Chondrocyte (in vitro differentiated cells): ENCODE results near the gene NELL1. TPM values are rescaled to one million over a fixed set of nuclear protein-coding genes. Genes with fewer than 3 reads are reported as not detected.

Source experiments
- DNase-seq: peaks from one replicate; pipeline ENCODE4 v3.0.0; 2021; ENCODE audit warnings: mixed read lengths, low spot score
- H3K27ac Mint-ChIP-seq: one replicate; pipeline ENCODE4 v1.8.0; 2021; ENCODE audit warnings: mild to moderate bottlenecking, moderate library complexity, mixed read lengths; ENCODE audit not compliant: unreplicated experiment
- H3K27me3 Mint-ChIP-seq: 2 replicates; pipeline ENCODE4 v1.8.0; 2021; ENCODE audit warnings: low read depth, mixed read lengths
- H3K36me3 Mint-ChIP-seq: 2 replicates; pipeline ENCODE4 v1.8.0; 2021; ENCODE audit warnings: low read depth, mixed read lengths
- H3K4me1 Mint-ChIP-seq: 2 replicates; pipeline ENCODE4 v1.8.0; 2021; ENCODE audit warnings: low read depth, mild to moderate bottlenecking, mixed read lengths
- H3K4me3 Mint-ChIP-seq: one replicate; pipeline ENCODE4 v1.8.0; 2021; ENCODE audit warnings: mild to moderate bottlenecking, moderate library complexity, mixed read lengths; ENCODE audit not compliant: unreplicated experiment
- H3K9me3 Mint-ChIP-seq: 2 replicates; pipeline ENCODE4 v1.8.0; 2021; ENCODE audit warnings: low read depth, mixed read lengths
- total RNA-seq: library from RNA; stranded (reverse); gene quantifications from 3 replicates; pipeline ENCODE4 v1.2.1, GENCODE V29; 2021
- TF ChIP-seq, protein P1 (sequence below): fragments of 200-600 bp; sonication (generic); IDR thresholded peaks from 2 replicates; pipeline ENCODE4 v1.5.0; 2021; ENCODE audit warnings: antibody characterized with exemption, mild to moderate bottlenecking, moderate library complexity

The NELL1 gene
- total RNA-seq, 1 donor from 2014 or later, result not detected

DNA sequence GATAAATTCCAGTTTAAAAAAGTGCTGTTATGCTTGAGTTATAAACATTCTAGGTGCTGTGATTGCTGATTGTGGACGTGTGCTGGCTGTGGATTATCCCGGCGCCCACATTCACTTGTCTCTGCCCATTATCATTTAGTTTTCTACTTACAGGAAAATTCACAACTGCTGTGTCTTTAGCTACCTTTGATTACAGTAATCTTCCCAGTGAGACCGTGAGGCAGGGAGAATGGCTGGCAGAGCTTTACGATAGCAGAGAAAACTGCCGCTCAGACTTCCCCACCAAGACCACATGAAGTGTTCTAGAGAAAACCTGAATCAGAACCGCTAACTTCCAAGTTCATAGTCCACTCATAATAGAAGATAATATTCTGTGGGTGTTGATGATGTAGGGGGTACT, 34.6 kb upstream of the NELL1 start:
- no peaks in the 10 kb centered on the region for H3K9me3 Mint-ChIP-seq
- H3K4me3 Mint-ChIP-seq, result no peak overlapping the region
- H3K27me3 Mint-ChIP-seq, result peaks cover 6% of the 10 kb centered on the region
- no peaks in the 10 kb centered on the region for H3K36me3 Mint-ChIP-seq
- no peak overlapping the region for H3K27ac Mint-ChIP-seq
- TF ChIP-seq, protein P1, sequence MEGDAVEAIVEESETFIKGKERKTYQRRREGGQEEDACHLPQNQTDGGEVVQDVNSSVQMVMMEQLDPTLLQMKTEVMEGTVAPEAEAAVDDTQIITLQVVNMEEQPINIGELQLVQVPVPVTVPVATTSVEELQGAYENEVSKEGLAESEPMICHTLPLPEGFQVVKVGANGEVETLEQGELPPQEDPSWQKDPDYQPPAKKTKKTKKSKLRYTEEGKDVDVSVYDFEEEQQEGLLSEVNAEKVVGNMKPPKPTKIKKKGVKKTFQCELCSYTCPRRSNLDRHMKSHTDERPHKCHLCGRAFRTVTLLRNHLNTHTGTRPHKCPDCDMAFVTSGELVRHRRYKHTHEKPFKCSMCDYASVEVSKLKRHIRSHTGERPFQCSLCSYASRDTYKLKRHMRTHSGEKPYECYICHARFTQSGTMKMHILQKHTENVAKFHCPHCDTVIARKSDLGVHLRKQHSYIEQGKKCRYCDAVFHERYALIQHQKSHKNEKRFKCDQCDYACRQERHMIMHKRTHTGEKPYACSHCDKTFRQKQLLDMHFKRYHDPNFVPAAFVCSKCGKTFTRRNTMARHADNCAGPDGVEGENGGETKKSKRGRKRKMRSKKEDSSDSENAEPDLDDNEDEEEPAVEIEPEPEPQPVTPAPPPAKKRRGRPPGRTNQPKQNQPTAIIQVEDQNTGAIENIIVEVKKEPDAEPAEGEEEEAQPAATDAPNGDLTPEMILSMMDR, result no peak
- no peaks in the 10 kb centered on the region for H3K4me1 Mint-ChIP-seq
- no peak for DNase-seq

DNA sequence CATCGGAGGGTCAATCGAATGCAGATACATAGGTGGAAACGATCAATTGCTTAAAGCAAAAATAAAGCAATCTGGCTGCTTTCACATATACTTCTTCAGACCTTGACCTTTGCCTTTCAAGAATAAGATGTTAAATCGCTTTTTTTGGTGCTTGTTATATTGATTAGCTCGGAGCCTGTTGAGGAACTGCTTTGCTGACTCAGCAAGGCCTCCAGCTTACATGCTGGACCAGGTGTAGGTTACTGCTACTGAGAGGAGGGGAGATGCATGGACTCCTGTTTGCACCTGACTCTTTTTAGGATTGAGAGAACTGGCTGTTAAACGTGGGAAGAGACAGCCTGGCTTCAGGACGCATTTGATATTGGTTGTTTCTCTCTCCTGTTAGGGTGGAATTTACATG, 31.3 kb upstream of the NELL1 start:
- H3K9me3 Mint-ChIP-seq, result no peaks in the 10 kb centered on the region
- H3K27ac Mint-ChIP-seq, result no peak overlapping the region
- H3K27me3 Mint-ChIP-seq, result peaks cover 15% of the 10 kb centered on the region
- H3K4me3 Mint-ChIP-seq, result no peak overlapping the region
- no peaks in the 10 kb centered on the region for H3K36me3 Mint-ChIP-seq
- TF ChIP-seq, protein P1, result no peak
- DNase-seq, result no peak
- no peaks in the 10 kb centered on the region for H3K4me1 Mint-ChIP-seq

DNA sequence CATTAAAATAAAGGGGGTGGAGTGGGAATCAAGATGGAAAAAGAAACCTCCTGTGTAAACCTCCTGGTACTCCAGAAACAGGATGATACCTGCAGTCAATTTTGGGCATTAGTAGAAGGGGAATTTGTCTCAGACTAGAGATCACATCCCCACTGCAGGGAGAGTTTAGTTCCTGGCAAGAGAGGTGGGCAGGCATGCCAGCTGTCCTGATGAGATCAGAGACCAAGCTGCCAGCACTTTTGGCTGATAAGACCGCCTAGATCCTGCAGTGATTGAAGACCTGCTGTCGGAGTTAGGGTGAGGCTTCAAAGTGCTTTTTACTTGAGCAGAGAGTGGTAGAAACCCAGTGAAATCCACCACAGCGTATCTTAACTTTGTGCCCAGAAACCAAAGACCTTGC, 29.7 kb upstream of the NELL1 start:
- no peak for DNase-seq
- no peaks in the 10 kb centered on the region for H3K36me3 Mint-ChIP-seq
- no peak overlapping the region for H3K27ac Mint-ChIP-seq
- no peaks in the 10 kb centered on the region for H3K4me1 Mint-ChIP-seq
- H3K27me3 Mint-ChIP-seq, result peaks cover 17% of the 10 kb centered on the region
- no peak overlapping the region for H3K4me3 Mint-ChIP-seq
- H3K9me3 Mint-ChIP-seq, result no peaks in the 10 kb centered on the region
- TF ChIP-seq, protein P1, result no peak

DNA sequence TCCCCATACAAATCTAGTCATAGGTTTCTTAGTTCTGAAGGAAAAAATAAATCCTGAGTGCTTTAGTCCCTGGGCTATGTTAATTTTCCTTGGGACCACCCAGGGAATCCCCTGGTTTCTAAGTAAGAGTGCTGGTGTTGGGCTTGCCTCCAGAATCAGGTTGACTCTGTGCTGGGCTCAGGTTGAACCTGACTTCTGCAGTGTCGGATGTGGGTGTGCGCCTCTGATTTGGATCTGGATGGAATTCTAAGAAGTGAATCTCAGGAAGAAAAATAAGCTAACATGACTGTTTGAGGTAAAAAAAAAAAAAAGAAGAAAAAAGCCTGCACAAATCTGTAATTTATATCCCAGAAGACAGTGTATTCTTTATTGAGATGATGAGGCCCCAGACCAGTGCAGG, 29.0 kb upstream of the NELL1 start:
- no peaks in the 10 kb centered on the region for H3K9me3 Mint-ChIP-seq
- no peaks in the 10 kb centered on the region for H3K4me1 Mint-ChIP-seq
- no peaks in the 10 kb centered on the region for H3K36me3 Mint-ChIP-seq
- H3K27me3 Mint-ChIP-seq, result peaks cover 17% of the 10 kb centered on the region
- no peak for DNase-seq
- TF ChIP-seq, protein P1, result no peak
- H3K27ac Mint-ChIP-seq, result no peak overlapping the region
- H3K4me3 Mint-ChIP-seq, result no peak overlapping the region

DNA sequence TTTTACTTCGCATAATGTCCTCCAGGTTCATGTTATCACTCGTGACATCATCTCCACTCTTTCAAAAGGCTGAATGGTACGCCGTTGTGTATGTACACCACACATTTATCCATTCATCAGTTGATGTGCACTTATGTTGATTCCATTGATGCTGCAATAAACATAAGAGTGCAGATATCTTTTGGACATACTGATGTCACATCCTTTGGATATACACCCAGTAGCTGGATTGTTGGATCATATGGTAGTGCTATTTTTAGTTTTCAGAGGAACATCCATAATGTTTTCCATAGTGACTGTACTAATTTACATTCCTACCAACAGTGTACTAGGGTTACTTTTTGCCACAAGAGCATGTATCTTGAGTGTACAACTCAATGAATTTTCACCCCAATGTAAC, 25.0 kb upstream of the NELL1 start:
- Mint-ChIP-seq H3K27ac (no peak overlapping the region), H3K4me3 (no peak overlapping the region), H3K4me1 (no peaks in the 10 kb centered on the region), H3K36me3 (no peaks in the 10 kb centered on the region), H3K9me3 (no peaks in the 10 kb centered on the region), H3K27me3 (peaks cover 19% of the 10 kb centered on the region)
- no peak for DNase-seq
- TF ChIP-seq, protein P1, result no peak
